Body of pancreas (tissue), 4 donors: ENCODE results near the gene ARID5A.

Experiments used
- CTCF ChIP-seq, 7 experiments: fragments of 450-650 bp in 4 of 7; fragments of 200-600 bp in 3 of 7; sonication (generic) in 3 of 7; IDR thresholded peaks; one replicate each; pipeline ENCODE4 v1.5.1; 2016 to 2019; ENCODE audit warnings: antibody characterized with exemption in 7 of 7
- POLR2A ChIP-seq, 3 donors: fragments of 450-650 bp; IDR thresholded peaks; one replicate each; pipeline ENCODE4 v1.6.1; 2016; ENCODE audit warnings: antibody characterized with exemption in 3 of 3, mild to moderate bottlenecking in 2 of 3

DNA sequence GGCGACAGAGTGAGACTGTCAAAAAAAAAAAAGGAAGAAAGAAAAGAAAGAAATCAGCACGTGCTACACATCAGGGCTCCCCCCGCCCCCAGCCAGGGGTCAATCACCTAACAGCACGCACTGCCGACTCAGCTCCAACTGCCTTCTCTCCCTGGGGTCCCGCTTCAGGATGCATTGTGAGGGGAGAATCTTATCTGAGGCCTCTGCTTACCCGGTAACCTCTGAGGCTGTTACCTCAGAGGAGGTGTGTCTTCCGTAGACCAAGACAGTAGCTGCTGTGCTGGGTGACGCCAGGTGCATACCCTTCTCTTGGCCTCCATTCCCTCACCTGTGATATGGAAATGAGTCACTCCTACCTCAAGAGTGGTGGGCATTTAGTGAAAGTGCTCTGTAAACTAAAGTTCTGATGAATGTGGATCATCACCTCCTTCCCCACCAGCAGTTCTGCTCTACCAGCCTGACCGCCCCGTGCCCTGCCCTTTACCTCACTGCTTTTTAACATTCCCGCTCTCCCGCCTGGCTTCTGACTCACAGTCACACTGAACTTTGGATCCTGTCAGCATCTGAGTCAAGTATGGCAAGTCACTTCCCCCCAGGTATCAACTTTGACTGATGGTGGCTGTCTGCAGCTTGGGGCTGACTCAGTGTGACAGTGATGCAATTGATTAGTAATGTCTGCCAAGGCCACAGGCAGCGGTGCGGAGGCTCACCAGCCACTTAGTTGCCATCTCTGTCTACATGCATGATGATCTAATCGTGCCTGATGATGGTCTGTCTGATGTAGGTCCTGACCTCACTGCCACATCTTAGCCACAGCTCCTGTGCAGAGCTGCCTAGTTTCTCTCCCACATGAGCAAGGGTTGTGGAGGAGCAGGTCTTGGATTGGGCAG, 20.1 kb downstream of the ARID5A start:
- TF ChIP-seq POLR2A (IDR thresholded peaks at IDR 0.05) (no peak), CTCF (IDR thresholded peaks at IDR 0.05) (no peak)
